GM13976 (cell line): ENCODE results near the gene CLEC20A.

Source experiments
- DNase-seq: peaks from one replicate; pipeline ENCODE4 v3.0.0; 2012; ENCODE audit warnings: low spot score
- in situ Hi-C: fragments of 300-500 bp; cut with MboI; formaldehyde crosslinking; loops from one replicate; pipeline ENCODE4 v1.12.0; 2022; ENCODE audit warnings: low sequenced_read_pairs, mixed read lengths, inconsistent platforms; ENCODE audit not compliant: unreplicated experiment
- TF ChIP-seq, protein P1 (sequence below): IDR thresholded peaks from 2 replicates; pipeline ENCODE4 v1.5.1; 2012; ENCODE audit warnings: borderline replicate concordance, mild to moderate bottlenecking; ENCODE audit not compliant: insufficient read depth; ENCODE audit errors: extremely low read depth, missing control alignments, control extremely low read depth

CLEC20A gene

DNA sequence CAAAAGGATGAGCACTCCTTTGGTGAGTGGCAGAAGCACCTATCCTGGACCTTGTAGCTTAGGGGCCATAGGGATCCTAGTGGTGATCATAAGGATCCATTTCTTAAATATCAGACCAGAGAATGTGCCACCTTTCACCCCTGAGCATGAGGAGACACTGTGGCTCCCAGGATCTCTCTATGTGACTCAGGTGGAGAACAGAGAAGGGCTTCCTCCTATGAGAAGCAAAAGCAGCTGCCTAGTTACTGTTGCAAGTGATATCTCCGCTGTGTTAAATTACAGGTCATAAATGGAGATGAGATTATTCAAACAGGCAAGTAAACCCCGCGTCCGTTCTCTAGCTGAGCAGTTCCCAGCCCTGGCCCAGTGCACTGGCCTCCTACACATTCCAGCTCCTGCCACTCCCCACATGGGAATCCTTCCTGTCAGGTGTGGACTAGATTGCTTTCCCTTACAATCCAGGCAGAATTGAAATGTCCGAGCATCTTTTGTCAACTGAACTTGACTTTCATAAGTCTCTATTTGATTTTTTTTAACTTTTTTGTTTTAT is 26.3 kb downstream of the CLEC20A start:
- TF ChIP-seq, protein P1, sequence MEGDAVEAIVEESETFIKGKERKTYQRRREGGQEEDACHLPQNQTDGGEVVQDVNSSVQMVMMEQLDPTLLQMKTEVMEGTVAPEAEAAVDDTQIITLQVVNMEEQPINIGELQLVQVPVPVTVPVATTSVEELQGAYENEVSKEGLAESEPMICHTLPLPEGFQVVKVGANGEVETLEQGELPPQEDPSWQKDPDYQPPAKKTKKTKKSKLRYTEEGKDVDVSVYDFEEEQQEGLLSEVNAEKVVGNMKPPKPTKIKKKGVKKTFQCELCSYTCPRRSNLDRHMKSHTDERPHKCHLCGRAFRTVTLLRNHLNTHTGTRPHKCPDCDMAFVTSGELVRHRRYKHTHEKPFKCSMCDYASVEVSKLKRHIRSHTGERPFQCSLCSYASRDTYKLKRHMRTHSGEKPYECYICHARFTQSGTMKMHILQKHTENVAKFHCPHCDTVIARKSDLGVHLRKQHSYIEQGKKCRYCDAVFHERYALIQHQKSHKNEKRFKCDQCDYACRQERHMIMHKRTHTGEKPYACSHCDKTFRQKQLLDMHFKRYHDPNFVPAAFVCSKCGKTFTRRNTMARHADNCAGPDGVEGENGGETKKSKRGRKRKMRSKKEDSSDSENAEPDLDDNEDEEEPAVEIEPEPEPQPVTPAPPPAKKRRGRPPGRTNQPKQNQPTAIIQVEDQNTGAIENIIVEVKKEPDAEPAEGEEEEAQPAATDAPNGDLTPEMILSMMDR, result no peak
- DNase-seq, result no peak
- in situ Hi-C loops, result no loop called here

DNA sequence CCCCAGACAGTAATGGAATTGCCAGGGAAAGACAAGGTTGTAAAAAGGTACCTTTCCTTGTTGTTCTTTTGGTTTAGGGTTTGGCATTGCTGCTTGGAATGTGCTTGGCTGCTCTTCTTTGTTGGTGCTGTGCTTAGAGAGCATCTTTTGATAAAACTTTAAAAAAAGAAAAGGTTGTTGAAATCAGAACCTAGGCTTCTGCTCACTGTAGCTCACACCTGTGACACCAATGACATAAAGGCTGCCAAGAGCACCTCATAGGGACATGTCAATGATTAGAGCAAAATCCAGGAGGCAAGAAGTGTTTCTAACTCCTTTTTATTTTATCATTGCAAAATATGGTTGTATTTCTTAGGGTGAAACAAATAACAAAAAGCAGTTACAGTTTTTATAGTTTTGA is 28.9 kb downstream of the CLEC20A start:
- in situ Hi-C loops, result no loop called here
- DNase-seq, result no peak
- TF ChIP-seq, protein P1, result no peak

DNA sequence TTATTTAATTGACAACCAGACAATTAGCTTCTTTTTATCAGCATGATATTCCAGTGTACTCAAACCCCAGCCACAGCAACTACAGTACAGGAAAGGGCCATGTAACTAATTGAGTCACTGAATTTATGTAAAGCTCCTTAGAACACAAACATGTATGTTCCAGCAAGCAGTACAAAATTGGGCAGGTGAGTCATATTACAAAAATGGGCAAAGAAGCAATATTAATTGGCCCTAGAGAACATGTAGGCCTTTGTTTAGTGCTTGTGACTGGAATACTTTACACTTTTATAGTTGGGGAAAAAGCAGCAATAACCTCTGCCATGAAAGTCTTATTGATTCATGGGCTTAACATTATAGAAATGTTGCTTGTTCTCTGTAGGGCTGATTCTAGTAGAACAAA is 31.8 kb downstream of the CLEC20A start:
- TF ChIP-seq, protein P1, result no peak
- no peak for DNase-seq
- in situ Hi-C loops, result no loop called here

DNA sequence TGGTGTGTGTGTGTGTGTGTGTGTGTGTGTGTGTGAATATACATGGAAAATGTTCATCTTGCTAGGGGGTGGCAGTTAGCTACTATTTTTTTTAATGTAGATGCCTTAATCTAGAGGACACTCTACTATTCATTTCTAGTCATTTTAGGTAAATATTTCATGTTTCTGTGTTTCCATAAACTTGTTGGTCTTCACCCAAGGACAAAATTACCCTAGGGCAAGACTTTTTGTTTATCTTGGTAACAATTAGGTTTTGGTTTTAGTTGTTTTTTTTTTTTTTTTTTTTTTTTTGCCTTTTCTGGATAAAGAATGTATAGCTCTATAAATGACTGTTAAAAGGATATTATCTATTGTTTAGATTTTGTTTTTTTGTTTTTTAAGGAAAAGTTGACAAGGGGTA is 32.2 kb downstream of the CLEC20A start:
- TF ChIP-seq, protein P1, result no peak
- no peak for DNase-seq
- in situ Hi-C loops, result no loop called here

DNA sequence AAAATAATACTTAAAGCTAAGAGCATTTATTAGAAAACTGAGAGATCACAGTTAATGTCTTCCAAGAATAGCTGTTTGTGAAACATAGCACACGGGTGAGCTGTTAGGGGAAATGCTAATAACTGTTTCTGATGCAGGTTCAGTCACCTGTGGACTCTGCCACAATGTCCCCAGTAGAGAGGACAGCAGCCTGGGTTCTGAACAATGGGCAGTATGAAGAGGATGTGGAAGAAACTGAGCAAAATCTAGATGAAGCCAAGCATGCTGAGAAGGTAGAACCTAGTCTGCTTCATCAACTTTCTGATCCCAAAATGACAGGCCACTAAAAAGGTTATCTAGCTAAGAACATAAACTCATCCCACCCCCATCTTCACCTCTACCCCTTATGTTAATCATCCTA is 32.6 kb downstream of the CLEC20A start:
- in situ Hi-C loops, result no loop called here

DNA sequence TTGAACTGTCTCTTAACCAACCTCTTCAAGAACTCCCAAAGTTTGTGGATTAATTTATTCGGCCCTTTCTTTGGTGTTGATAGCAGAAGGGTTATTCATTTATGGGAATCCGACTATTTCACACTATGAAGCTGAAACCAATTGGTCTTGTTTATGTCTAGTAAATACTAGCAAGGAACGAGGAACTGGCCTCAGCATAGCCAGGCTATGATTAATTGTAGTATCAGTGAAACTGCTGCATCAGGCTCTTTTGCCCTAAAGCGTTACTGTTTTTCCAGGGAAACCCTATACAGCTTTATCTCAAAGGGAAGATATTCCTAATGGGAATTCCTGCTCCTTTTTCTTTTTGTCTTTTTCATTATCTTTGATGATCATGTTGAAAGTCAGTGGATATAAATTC is 35.1 kb downstream of the CLEC20A start:
- TF ChIP-seq, protein P1, result no peak
- in situ Hi-C loops, result no loop called here
- DNase-seq, result no peak

More for the DNA sequence above, 32.6 kb downstream of the CLEC20A start:
- no peak for DNase-seq
- TF ChIP-seq, protein P1, result no peak
